Endothelial cell (in vitro differentiated cells): ENCODE data around the gene MAP2. TPM values are rescaled to one million over a fixed set of nuclear protein-coding genes. Genes with fewer than 3 reads are reported as not detected.
A peak's percentile ranks its signal among the peaks of the same experiment; 100 is the strongest.

Experiments
- DNase-seq: peaks from one replicate; pipeline ENCODE4 v3.0.0; 2021; ENCODE audit warnings: low spot score
- H3K27ac Mint-ChIP-seq: one replicate; pipeline ENCODE4 v1.8.0; 2021; ENCODE audit warnings: mixed read lengths, inconsistent platforms; ENCODE audit not compliant: unreplicated experiment
- H3K27me3 Mint-ChIP-seq: one replicate; pipeline ENCODE4 v1.8.0; 2021; ENCODE audit warnings: mild to moderate bottlenecking, moderate library complexity, mixed read lengths, inconsistent platforms; ENCODE audit not compliant: unreplicated experiment
- H3K36me3 Mint-ChIP-seq: one replicate; pipeline ENCODE4 v1.8.0; 2021; ENCODE audit warnings: mild to moderate bottlenecking, low read depth, mixed read lengths, inconsistent platforms; ENCODE audit not compliant: unreplicated experiment
- H3K4me1 Mint-ChIP-seq: one replicate; pipeline ENCODE4 v1.8.0; 2021; ENCODE audit warnings: mild to moderate bottlenecking, mixed read lengths, inconsistent platforms; ENCODE audit not compliant: unreplicated experiment
- H3K4me3 Mint-ChIP-seq: one replicate; pipeline ENCODE4 v1.8.0; 2021; ENCODE audit warnings: mild to moderate bottlenecking, mixed read lengths, inconsistent platforms; ENCODE audit not compliant: unreplicated experiment
- H3K9me3 Mint-ChIP-seq: one replicate; pipeline ENCODE4 v1.8.0; 2021; ENCODE audit warnings: mixed read lengths, inconsistent platforms; ENCODE audit not compliant: unreplicated experiment
- CTCF ChIP-seq: fragments of 200-600 bp; sonication (generic); IDR thresholded peaks from one replicate; pipeline ENCODE4 v1.5.0; 2021; ENCODE audit warnings: antibody characterized with exemption; ENCODE audit not compliant: unreplicated experiment
- total RNA-seq: library from RNA; stranded (reverse); fragmentation: NEBNext Ultra II Directional; extraction: Animal tissue kit (Norgen Biotek cat#: 25700); gene quantifications from one replicate; pipeline ENCODE4 v1.2.1, GENCODE V29; 2021; ENCODE audit not compliant: unreplicated experiment

Gene MAP2
- total RNA-seq, 1 donor from 2014 or later: 2.1 TPM

DNA sequence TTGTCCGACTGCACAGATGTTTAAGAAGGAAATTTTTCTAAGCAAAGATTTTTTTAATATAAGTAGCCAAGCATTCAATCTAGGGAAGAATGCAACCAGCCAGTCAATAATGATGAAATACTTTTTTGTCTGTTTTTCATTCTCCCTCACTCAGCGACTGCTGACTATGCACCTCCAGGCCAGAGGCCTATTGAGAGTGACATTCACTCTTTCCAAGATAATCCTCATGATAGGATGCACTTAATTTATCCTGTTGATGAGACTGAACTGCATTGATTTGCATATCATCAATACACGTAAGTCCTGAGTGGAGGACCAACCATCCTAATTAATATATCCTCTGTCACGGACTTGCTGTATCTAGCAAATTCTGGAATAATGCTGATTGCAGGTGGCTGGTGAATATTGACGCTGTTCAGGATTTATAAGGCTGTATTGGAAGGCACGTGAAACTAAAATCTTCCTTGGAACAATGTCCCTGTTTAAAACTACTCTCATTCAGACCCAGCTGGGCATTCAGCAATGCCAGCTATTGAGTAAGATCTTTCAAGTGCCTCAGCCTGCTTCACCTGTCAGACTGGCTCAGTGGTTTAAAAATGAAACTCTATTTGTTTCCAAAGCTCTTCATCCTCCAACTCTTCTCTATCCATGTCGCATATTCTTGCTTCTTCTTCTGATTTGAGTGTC is 142.2 kb downstream of the MAP2 start:
- Mint-ChIP-seq H3K36me3 (no peaks in the 10 kb centered on the region), H3K9me3 (no peaks in the 10 kb centered on the region), H3K4me3 (no peak overlapping the region), H3K27ac (no peak overlapping the region), H3K27me3 (peaks cover 2% of the 10 kb centered on the region), H3K4me1 (no peaks in the 10 kb centered on the region)
- TF ChIP-seq CTCF: no peak
- DNase-seq: no peak

- no peak overlapping the region for H3K27ac Mint-ChIP-seq
- no peak for TF ChIP-seq CTCF
- no peak overlapping the region for H3K4me3 Mint-ChIP-seq
- DNase-seq: no peak
- no peaks in the 10 kb centered on the region for H3K36me3 Mint-ChIP-seq
- H3K9me3 Mint-ChIP-seq: no peaks in the 10 kb centered on the region
- no peaks in the 10 kb centered on the region for H3K4me1 Mint-ChIP-seq
- no peaks in the 10 kb centered on the region for H3K27me3 Mint-ChIP-seq
Observed at GRCh38 chr2:209570194-209570593, 146.3 kb downstream of the MAP2 start.

DNA sequence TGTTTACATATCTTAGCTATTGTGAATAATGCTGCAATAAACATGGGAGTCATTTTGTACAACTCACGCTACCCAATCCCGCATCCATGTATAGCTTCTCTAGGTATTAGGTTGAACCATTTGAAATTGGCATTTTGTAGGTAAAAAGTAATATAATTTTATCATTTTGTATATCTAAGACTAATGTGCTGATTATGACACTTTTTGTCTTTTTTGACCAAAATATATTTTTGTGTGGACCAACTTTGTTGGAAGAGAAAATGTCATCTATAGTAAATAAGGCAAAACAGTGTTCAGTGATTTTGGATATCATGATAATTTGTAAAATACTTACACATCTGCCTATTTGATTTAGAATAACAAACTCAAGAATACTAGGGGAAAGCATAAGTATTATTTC is 150.7 kb downstream of the MAP2 start:
- no peaks in the 10 kb centered on the region for H3K27me3 Mint-ChIP-seq
- H3K4me1 Mint-ChIP-seq: peaks cover 15% of the 10 kb centered on the region
- no peak overlapping the region for H3K27ac Mint-ChIP-seq
- TF ChIP-seq CTCF: no peak
- no peak overlapping the region for H3K4me3 Mint-ChIP-seq
- H3K9me3 Mint-ChIP-seq: no peaks in the 10 kb centered on the region
- no peak for DNase-seq
- H3K36me3 Mint-ChIP-seq: no peaks in the 10 kb centered on the region

- no peak for DNase-seq
- peak; percentile 87 for TF ChIP-seq CTCF
- Mint-ChIP-seq H3K27ac (peak overlapping the region; percentile 20), H3K4me1 (peaks cover 15% of the 10 kb centered on the region), H3K27me3 (no peaks in the 10 kb centered on the region), H3K4me3 (no peak overlapping the region), H3K9me3 (no peaks in the 10 kb centered on the region), H3K36me3 (no peaks in the 10 kb centered on the region)
Observed at GRCh38 chr2:209577376-209578357, 153.8 kb downstream of the MAP2 start.
